HG03354 (cell line): ENCODE measurements around the gene RFTN1.

Source experiments
- ATAC-seq: cut with Tn5 transposase; IDR thresholded peaks from one replicate; pipeline ENCODE4 v1.9.1; 2021; ENCODE audit warnings: mild to moderate bottlenecking; ENCODE audit not compliant: unreplicated experiment, poor library complexity, severe bottlenecking

RFTN1 gene

DNA sequence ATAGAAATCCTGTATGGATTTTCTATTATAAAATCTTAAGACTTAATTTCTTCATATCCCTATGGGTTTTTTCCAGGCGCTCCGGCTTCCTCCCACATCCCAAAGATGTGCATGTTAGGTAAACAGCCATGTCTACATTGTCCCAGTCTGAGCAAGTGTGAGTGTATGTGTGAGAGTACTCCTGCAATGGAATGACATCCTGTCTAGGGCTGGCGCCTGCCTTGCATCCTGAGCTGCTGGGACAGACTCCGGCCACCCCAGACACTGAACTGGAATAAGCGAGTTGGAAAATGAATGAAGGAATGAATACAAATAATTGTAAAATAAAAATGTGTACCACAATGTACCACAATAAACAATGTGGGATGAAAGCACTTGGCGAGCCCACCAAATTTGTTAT, 69.2 kb downstream of the RFTN1 start:
- no peak for ATAC-seq

DNA sequence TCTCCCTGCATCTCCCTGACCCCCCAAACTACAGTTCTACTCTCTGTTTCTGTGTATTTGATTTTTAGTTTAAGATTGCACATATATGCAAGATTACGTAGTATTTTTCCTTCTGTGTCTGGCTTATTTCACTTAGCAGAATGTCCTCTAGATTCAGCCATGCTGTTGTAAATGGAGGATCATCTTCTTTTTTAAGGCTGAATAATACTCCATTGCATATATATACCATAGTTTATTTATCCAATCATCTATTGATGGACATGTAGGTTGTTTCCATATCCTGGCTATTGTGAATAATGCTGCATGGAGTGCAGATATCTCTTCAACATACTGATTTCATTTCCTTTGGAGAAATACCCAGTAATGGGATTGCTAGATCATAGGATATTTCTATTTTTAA, 70.8 kb downstream of the RFTN1 start:
- ATAC-seq: no peak

DNA sequence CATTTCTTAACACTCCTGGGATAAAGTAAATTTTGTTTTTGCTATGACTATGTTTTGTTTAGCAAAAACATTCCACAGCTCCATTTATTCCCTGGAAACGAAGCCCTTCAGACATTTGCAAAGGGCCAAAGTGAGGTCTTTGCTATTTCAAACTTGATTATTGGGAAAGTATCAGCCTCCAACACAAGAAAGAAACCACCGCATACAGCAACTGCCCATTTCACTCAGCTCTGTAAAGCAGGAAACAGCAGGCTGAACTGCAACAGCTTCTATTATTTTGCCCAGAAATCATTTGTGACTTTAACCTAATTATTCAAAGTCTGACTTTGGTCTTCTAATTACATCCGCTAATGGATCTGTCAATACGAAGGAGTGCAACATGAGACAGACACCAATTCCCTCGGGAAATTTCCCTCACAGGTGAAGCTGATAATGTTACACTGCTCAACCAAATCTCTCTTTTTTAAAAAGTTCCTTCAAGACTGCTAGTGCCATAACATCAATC, 72.1 kb downstream of the RFTN1 start:
- ATAC-seq: no peak

DNA sequence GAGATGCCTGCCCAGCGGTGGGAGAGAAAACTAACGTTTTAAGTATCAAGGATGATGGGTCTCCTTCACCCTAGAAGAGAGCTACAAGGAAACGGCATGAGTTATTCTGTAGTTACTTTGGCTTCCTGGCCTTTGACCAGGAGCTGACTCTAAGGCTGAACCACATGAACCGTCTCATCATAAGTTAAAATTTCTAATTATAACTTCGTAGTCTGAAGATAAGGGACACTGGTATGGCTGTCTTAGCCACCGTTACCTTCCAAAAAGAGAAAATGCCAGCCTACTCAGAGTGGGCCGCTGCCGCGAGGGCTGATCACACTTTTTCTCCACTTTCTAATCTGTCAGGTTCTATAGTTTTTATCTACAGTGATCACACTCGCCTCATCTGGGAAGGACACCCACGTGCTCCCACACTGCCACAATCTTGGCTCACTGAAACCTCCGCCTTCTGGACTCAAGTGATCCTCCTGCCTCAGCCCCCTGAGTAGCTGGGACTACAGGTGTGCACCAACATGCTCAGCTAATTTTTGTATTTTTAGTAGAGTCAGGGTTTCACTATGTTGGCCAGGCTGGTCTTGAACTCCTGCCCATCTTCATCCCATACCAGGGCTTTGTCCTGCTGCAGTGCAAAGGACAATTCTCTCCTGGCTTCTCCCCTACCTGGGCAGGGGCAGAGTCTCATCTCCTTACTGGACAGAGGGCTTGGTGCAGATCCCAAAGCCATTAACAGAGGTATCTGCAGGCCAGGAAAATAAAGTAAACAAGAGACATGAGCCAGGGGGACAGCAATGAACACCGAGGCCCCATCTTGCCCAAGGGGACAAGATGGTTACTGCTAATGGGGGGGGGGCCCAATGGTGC, 73.4 kb downstream of the RFTN1 start:
- ATAC-seq: no peak

DNA sequence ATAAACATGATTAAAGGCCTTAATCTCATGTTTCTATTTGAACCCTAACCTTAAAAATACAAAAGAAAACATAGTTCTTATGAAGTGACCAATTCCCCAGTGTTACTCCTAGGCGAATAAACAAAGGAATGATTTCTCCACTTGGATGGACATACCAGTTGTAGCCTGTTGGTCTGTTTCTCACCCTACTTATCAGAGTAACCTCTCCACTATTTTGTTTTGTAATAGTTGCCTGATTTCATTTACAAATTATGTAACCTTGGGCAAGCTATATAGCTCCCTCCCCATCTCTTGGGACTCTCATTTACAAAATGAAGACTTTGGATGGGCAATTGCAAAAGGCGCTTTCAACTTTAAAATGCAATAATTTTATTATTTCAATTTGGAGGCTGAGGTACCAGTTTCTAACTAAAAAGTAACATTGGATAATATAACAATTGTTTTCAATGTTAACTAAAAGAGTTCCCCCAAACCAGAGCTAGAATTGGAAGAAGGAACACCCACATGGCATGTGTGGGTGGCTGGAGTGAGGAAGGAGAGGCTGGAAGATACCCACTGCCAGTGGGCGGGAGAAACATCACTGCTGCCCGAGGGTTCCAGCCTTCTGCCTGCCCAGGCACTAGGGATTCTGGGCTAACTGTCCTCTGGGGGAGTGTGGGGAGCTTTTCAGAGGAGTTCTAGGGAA, 74.2 kb downstream of the RFTN1 start:
- no peak for ATAC-seq

DNA sequence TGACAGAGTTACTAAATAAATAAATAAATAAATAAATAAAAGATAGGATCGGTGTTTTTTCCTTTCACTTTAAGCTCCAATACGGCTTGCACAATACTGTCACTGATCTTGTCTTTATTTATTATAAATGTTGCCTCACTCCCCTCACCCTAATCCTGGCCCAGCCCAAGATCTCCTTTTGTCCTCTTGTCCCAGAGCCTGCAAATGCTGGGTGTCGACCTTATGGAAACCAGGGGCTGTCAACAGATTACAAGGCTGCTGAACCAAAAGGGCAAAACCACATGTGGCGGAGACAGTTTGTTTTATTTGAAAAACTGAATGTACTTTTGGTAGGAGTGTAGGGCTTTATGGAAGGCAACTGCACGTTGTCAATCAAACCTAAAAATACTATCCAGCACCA, 75.9 kb downstream of the RFTN1 start:
- no peak for ATAC-seq

DNA sequence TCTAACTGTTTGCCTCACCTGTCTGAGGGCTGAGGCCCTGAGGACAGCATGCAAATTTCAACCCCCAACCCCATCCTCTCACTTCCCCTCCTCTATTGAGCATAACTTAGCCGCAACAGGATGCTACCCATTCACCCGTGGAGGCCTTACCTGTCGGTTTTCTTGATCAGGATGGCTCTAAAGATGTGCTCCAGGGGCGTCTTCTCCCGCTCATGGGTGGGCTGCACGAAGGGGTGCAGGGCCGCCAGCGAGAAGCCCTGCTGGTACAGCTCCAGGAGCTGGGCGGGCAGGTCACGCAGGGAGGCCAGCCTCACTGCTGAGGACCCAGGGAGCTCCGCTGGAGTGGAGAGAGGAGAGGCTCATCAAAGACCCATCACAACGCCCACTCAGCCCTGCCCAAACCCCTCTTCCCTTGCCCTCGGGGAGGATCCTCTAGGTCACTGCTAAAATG, 79.8 kb downstream of the RFTN1 start:
- peak; percentile 82 for ATAC-seq

DNA sequence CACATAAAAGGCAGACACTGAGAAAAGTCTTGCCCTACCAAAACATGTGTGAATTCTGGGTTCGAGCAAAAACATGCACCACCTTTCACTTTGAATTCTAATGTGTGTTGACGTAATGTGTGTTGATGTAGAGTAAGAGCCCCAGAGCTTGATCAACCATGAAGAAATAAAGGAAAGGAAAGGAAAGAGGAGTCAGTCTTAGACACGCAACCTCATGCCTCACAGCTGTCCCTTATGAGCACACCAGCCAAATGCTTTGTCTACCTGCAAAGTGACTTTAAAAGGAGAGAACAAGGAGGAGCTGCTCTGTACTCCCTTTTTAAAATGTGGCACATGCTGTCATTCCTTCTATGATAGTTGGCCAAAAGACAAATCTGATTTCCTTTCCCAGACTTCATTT, 80.8 kb downstream of the RFTN1 start:
- ATAC-seq: peak; percentile 30

DNA sequence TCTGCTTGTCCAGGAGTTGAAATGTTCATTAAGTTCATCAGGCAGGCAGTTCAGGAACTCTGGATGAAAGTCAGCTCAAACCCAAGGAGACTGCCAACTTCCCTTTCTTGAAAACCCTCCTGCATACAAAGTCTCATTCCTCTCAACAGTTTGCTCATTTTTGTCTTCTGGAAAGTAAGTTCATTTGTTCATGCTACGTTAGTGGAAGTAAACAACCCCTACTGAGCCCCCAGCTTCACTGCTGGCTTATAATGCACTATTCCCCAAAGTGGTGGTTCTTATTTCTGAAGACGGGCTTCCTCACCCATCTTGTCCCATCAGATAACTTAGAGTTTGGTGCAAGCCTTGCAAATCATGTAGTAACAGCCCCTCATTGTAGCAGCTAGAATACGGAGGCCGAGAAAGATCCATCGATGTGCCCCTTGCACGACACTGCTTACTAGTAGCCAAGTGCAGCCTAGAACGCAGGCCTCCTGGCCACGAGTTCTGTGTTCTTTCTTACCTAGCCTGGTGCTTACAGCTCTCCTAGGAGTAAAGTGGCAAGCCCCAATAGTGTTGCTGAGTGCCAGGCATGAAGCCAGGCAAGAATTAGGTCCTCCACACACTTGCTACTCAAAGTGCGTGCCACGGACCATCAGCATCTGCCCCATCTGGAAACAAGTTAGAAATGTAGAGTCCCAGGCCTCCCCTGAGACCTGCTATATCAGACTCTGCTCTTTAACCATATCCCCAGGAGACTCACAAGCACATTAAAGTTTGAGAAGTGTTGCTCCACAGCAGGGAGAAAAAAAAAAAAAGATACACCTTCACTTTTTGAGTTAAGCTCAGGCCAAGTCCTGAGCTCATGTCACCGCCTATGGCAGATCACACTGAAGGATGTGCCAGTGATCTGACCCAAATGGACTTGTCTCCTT, 82.5 kb downstream of the RFTN1 start:
- ATAC-seq: peak; percentile 56

DNA sequence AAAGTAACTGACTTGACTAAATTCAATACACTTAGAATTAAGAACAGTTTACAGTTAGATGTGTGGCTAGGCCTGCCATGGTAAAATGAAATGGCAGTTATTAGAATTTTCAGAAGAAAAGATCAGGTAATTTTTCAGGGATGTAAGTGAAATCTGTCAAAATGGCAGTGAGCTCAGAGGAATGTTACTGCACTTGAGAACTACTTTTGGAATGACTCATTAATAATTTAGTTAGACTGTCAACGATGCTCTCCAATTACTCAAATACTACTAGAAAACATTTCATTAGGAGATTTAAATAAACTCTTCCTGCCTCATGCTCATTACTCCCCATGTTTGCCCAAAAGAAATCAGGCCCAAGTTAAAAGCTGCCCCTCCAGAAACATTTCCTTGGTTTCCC, 84.4 kb downstream of the RFTN1 start:
- ATAC-seq: no peak

DNA sequence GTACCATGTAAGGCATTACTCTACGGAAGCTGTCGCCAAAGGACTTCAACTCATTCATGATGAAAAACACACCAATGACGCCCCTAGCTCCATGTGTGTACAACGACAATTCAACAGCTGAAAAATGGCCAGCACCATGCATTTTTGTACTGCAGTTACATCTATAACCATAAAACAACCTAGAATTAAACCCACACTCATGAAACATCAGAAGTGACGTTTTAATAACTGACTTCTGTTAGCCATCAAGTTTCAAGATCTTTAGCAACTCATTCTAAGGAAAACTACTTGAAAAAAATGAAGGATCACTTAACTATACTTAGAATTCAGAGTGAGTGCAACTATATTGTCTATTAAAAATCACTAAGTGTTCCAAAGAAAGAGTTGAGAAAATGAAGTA, 84.9 kb downstream of the RFTN1 start:
- no peak for ATAC-seq

DNA sequence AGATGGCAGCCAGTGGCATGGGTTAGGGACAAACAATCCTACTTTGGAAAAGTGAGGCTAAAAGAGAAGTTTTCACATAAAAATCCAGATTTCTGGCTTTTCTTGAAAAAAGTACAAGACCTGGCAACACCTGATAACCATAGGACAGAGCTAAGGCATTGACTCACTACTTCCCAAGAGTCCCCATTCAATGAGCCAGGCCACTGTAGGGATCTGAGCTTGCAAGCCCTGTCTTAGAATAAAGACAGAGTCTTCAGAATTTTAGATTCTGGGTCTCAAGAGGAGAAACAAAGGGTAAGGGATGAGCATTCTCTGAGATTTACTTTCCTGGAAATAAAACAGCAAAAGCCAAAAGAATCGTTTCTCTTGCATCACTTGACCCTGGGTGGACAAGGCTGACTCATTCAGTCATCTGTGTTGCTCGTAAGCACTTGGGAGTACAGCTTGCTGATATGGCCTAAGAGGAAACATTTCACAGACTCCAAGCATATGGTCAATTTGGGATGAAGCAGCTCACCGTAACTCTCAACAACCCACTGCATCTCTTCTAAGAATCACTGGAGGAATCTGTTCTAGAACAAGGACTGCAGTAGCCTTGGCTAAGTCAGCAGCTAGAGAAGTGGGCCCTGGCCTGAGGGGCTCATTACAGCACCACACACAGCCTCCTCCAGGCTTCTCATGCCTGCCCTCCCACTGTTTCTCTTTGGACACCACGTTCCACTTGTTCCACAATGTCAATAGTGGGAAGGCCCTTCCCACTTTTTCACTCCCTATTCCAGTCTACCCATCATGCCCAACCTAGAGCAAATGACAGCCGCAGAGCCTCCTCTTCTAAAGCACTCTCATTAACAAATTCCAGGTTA, 86.2 kb downstream of the RFTN1 start:
- ATAC-seq: no peak

DNA sequence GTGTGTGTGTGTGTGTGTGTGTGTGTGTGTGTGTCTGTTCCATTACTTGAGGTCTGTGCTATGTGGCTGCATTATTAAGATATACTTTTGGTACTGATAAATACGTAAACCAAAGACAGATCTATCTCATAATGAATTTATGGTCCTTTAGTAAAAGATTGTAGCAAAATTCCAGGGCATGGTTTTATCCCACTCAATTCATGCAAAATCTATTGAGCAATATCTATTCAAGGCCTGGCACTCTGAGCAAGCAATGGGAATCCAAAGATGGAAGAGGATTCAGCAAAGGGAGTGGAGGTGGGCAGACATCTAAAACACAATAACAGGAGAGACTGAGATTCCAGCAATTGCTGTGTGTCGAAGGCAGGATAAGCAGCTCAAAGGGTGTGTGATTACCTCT, 86.8 kb downstream of the RFTN1 start:
- no peak for ATAC-seq

DNA sequence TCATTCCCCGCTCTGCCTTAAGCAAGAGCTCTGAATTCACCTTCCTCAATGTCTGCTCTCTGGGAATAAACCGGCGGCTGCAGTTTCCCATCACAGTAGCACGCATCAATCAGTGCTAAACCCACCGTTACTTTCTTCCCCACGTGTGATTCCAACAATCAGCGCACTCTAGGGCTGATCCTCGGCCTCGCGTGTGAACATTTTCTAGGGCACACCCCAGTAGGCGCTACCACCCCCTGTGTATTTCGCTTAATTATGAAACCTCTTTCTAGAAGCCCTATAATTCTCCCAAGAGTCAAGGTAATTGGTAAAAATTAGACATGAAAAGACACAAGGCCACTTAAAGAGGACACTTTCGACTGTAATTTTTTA, 87.5 kb downstream of the RFTN1 start:
- no peak for ATAC-seq

DNA sequence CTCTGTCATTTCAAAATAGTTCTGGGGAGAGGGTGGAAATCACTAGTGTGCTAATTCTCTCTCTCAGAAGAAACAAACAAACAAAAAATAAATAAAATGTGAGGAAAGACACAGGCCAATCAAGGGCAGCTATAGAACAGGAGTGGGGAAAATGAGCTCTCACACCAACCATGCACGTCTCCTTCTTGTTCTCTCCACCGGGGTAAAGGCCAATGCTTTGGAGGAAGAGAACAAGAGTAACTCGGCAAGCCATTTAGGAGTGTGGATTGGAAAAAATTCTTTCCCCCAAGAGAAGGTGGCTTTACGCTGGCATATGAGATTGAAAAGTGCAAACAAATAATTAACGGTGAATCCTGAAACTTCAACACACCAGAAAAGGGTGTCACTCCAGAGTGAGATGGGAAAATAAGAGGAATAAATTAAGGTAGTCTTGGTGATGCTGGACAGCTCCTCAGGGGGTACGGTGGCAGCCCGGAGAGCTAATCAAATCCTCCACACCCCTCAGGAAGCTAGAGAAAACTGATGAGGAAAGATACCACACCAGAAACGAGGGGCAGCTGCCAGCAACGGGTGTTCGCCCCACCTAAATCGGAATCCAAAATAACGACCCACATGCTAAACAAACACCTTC, 88.0 kb downstream of the RFTN1 start:
- no peak for ATAC-seq

DNA sequence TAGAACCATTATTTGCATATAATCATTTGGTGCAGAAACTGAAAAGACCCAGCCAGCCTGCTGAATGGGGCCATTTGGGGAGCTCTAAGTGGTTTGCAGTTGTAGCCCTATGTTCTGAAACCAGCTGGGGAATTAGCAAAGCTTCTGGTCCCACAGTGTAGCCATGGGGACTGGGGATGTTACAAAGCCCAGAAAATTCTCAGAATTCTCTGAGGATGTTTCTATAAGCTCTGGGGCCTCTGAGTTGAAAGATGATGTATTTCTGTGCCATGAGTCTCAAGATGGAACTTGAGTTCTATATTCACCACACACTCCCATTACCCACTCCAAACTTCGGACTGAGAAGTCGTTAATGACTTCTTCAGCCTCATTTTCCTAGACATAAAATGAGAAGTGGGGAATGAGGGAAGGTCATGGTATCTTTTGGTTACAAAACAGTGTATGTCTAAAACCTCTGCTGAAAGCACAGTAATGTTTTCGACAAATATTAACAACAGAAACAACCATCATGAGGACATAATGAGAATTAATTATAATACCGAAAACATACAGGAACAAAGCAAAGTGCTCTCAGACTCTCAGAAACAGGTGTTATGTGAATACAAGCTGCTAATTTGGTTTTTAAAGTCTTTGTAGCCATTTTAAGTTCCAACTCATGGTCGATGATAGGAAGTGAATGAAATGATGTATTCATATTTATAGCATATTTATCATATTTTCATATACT, 89.4 kb downstream of the RFTN1 start:
- peak; percentile 95 for ATAC-seq

DNA sequence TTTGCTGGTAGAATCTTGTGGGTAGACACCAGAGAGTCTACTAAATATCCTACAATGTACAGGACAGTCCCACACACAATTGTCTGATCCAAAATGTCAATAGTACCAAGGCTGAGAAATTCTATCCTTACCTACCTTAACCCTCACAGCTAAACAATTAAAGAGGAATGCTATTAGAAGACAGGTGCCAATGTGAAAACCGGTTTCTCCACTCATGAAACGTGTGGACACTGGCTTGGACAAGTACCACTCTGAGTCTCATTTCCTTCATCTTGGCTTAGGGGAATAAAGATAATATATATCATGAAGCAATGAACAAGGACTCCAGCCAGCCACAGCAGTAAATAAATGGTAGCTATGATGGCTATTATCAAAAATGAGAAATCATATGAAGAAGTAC, 90.2 kb downstream of the RFTN1 start:
- ATAC-seq: no peak

DNA sequence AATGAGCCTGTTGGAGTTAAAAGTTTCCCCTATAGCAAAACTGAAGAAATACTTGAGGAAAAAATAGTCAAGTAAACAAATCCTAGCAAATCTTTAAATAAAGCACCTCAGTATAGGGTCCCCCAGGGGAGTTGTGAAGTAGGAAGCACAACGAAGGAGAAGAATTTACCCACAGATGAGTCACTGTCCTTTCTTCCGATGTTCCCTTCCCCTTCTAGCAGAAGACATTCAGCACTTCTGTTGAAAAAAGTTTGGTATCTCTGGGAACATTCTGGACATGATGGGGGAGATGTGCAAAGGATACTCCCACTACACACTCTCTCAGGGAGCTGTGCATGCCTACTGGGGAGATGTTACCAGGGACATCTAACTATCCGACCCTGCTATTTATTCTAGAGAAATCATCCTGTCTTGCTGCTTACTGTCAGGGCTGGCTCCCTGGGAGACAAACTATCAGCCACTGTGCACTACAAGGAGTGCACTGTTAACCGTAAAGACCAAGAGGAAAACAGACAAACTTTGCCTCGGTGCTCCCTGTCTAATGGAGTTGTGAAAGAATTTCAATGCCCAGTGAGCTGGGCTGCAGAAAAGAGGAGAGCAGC, 93.8 kb downstream of the RFTN1 start:
- ATAC-seq: no peak
